ENCODE results near the gene ITIH4. TPM values are rescaled to one million over a fixed set of nuclear protein-coding genes. Genes with fewer than 3 reads are reported as not detected.

The ITIH4 gene
- total and polyA plus RNA-seq, 10 of the 15 experiments (the other 5 are each of a cell fraction or from before 2014, with no cell fraction given) = 0.64 to 4.1 (median 1.3) TPM

DNA sequence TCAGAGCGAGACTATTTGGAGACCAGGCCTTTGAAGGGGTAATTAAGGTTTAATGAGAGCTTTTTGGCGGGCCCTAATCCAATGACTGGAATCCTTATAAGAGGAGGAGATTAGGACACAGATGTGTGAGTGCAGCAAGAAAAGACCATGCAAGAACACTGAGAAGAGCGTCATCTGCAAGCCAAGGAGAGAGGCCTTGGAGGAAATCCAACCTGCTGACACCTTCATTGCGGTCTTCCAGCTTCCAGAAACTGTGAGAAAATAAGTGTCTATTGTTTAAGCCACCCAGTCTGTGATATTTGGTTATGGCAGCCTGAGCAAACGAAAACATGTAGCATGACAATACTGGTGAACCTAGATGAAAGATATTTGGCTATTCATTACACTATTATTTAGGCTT is 27.4 kb upstream of the ITIH4 start:
- in situ Hi-C loops (cut with MboI) (no loop called here), intact Hi-C loops (cut with micrococcal nuclease; ENCODE audit: unreplicated experiment) (no loop called here)
- no peaks in the 10 kb centered on the region for H3K27me3 ChIP-seq (replicated peaks in 1 of 2; ENCODE audit: control insufficient read depth in 2 of 2, insufficient read depth in 2 of 2, low read length in 1 of 2)
- ChIA-PET CTCF (interaction anchor here (0.6 to 2.1 kb wide), 2 partner anchors 10 to 455 kb away, joined by 3 to 5 read pairs; no protein-coding TSS in a partner anchor), POLR2A (no interaction called here), RAD21 (ENCODE audit: unreplicated experiment) (interaction anchor here (0.8 kb wide), 1 partner anchor 35 kb away, joined by 3 read pairs; no protein-coding TSS in a partner anchor), SMC1A (ENCODE audit: uncharacterized antibody, unreplicated experiment) (no interaction called here)
- no peak overlapping the region for H3K27ac ChIP-seq (ENCODE audit: control insufficient read depth, insufficient read depth)
- H3K4me2 ChIP-seq (ENCODE audit: control insufficient read depth, insufficient read depth) = no peak overlapping the region
- H3K9me3 ChIP-seq (replicated peaks; ENCODE audit: control insufficient read depth, insufficient read depth, low read length) = no peaks in the 10 kb centered on the region
- TF ChIP-seq, protein P1, sequence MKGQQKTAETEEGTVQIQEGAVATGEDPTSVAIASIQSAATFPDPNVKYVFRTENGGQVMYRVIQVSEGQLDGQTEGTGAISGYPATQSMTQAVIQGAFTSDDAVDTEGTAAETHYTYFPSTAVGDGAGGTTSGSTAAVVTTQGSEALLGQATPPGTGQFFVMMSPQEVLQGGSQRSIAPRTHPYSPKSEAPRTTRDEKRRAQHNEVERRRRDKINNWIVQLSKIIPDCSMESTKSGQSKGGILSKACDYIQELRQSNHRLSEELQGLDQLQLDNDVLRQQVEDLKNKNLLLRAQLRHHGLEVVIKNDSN (IDR thresholded peaks at IDR 0.05; ENCODE audit: borderline replicate concordance, extremely low read length, insufficient read depth, low read depth, low read length) = no peak
- no peak for TF ChIP-seq SMC3 (IDR thresholded peaks at IDR 0.05; ENCODE audit: borderline replicate concordance, low read length)
- TF ChIP-seq FOXK2 (IDR thresholded peaks at IDR 0.05) = no peak
- no peak for TF ChIP-seq BCL11A (IDR thresholded peaks at IDR 0.05; ENCODE audit: low read depth, low read length)
- TF ChIP-seq ZSCAN29 (IDR thresholded peaks at IDR 0.05) = no peak
- TF ChIP-seq ETV6 (conservative IDR thresholded peaks at IDR 0.05 in 1 of 2, IDR thresholded peaks at IDR 0.05 in 1 of 2; ENCODE audit: borderline replicate concordance in 1 of 2, low read depth in 1 of 2) = no peak
- TF ChIP-seq SIX5 (IDR thresholded peaks at IDR 0.05; ENCODE audit: low read depth, low read length, severe bottlenecking) = no peak
- TF ChIP-seq, protein P2, sequence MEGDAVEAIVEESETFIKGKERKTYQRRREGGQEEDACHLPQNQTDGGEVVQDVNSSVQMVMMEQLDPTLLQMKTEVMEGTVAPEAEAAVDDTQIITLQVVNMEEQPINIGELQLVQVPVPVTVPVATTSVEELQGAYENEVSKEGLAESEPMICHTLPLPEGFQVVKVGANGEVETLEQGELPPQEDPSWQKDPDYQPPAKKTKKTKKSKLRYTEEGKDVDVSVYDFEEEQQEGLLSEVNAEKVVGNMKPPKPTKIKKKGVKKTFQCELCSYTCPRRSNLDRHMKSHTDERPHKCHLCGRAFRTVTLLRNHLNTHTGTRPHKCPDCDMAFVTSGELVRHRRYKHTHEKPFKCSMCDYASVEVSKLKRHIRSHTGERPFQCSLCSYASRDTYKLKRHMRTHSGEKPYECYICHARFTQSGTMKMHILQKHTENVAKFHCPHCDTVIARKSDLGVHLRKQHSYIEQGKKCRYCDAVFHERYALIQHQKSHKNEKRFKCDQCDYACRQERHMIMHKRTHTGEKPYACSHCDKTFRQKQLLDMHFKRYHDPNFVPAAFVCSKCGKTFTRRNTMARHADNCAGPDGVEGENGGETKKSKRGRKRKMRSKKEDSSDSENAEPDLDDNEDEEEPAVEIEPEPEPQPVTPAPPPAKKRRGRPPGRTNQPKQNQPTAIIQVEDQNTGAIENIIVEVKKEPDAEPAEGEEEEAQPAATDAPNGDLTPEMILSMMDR (IDR thresholded peaks at IDR 0.05 in 2 of 3, conservative IDR thresholded peaks at IDR 0.05 in 1 of 3; ENCODE audit: control insufficient read depth in 2 of 3, extremely low read depth in 1 of 3, insufficient read depth in 1 of 3, low read depth in 3 of 3, low read length in 3 of 3) = no peak
- no peak for TF ChIP-seq KDM1A (IDR thresholded peaks at IDR 0.05; ENCODE audit: borderline replicate concordance)
- no peak for TF ChIP-seq TCF12 (IDR thresholded peaks at IDR 0.05; ENCODE audit: low read depth, low read length)
- TF ChIP-seq CREM (IDR thresholded peaks at IDR 0.05; ENCODE audit: low read depth) = no peak
- TF ChIP-seq NFYA (IDR thresholded peaks at IDR 0.05; ENCODE audit: borderline replicate concordance, low read depth, low read length) = no peak
- no peak for TF ChIP-seq JUND (IDR thresholded peaks at IDR 0.05; ENCODE audit: low read depth, low read length)
- H3K36me3 ChIP-seq (ENCODE audit: control insufficient read depth in 2 of 2, insufficient read depth in 2 of 2, low read length in 1 of 2) = peaks cover 1 to 6% of the 10 kb centered on the region in 2 experiments; a peak in 3 of 4 replicates
- 63% methylated on average over 5 of the region's 5 CpGs for WGBS (ENCODE audit: insufficient coverage, insufficient replicate concordance, low lambda C conversion rate, missing lambda C conversion rate)
- no peak overlapping the region for H2AFZ ChIP-seq (ENCODE audit: control insufficient read depth, low read depth, low read length)
- H3K79me2 ChIP-seq (ENCODE audit: control insufficient read depth, insufficient read depth, low read length) = no peaks in the 10 kb centered on the region
- ATAC-seq (no peak), FAIRE-seq (no peak), DNase-seq (ENCODE audit: low read depth, low spot score) (no peak)
- H4K20me1 ChIP-seq (ENCODE audit: control insufficient read depth, insufficient read depth) = no peaks in the 10 kb centered on the region
- H3K4me1 ChIP-seq (ENCODE audit: control insufficient read depth, insufficient read depth, low read length) = no peaks in the 10 kb centered on the region; the same call in 1 of the 2 replicates
- no peak overlapping the region for H3K9ac ChIP-seq (ENCODE audit: control insufficient read depth, insufficient read depth, low read length)
- BruUV-seq (replicated peaks) = no TSS peak
- H3K4me3 ChIP-seq = no peak overlapping the region

All from GM12878 (cell line).